HEK293T (cell line): ENCODE results near the gene COPS3.

Experiments used
- HDGF ChIP-seq: fragments of 450-650 bp; IDR thresholded peaks from 2 replicates; pipeline ENCODE4 v1.6.1; 2017; ENCODE audit warnings: antibody characterized with exemption, borderline replicate concordance
- SUZ12 ChIP-seq: fragments of 450-650 bp; IDR thresholded peaks from 2 replicates; pipeline ENCODE4 v1.6.1; 2016; ENCODE audit warnings: mild to moderate bottlenecking

GRCh38 chr17:17280613-17281549 lies at the start of gene COPS3:
- TF ChIP-seq SUZ12 = no peak
- no peak for TF ChIP-seq HDGF
